Activated T-cell treated with anti-CD3 and anti-CD28 coated beads, Interleukin-2, amount 50 U/mL, for 24 hours (primary cell): ENCODE results near the gene UGT1A9.

Source experiments
- DNase-seq: peaks from one replicate; pipeline ENCODE4 v3.0.0-alpha.2; 2020
- H3K27ac Mint-ChIP-seq: 2 replicates; pipeline ENCODE4 v1.8.0; 2020; ENCODE audit warnings: mild to moderate bottlenecking, mixed read lengths
- H3K27me3 Mint-ChIP-seq: 2 replicates; pipeline ENCODE4 v1.8.0; 2020; ENCODE audit warnings: mixed read lengths
- H3K36me3 Mint-ChIP-seq: 2 replicates; pipeline ENCODE4 v1.8.0; 2020; ENCODE audit warnings: low read depth, mixed read lengths
- H3K4me1 Mint-ChIP-seq: 2 replicates; pipeline ENCODE4 v1.8.0; 2020; ENCODE audit warnings: low read depth, mixed read lengths
- H3K4me3 Mint-ChIP-seq: 2 replicates; pipeline ENCODE4 v1.8.0; 2020; ENCODE audit warnings: mild to moderate bottlenecking, moderate library complexity, mixed read lengths
- H3K9me3 Mint-ChIP-seq: 2 replicates; pipeline ENCODE4 v1.8.0; 2020; ENCODE audit warnings: mixed read lengths

The UGT1A9 gene

DNA sequence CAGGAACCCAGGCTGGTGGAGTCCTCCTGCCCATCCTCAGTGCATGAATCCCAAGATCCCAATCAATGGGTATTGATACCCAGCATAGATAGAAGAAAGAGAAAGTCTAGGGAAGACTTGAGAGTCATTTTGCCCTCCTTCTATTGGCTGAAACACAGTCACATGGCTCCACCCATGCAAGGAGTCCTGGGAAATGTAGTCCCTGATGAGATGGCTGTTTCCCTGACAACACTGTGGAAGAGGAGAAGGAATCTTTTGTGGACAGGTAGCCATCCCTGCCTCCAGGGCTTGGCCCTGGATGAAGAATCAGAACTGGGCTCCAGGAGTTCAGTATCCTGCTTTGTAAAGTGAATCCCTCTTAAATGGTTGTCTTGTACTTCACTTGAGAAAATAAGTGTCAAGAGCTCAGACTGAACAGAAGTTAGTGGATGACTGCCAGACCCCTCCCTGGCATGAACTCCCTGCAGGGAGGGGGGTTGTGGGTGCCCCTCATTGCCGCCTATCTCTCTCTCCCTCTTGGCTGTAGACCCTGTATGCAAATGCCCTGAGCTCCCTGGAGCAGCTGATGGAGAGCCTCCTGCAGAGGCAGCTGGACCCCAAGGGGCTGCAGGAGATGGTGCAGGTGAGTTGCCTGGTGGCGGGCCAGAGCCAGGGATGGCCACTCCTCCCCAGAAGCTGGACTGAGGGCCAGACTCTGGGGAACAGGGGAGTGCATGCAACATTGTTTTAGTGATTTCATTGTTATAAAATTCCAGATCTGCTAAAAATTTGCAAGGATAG, 142.5 kb downstream of the UGT1A9 start:
- Mint-ChIP-seq H3K4me3 (no peak overlapping the region), H3K27me3 (peaks cover 15% of the 10 kb centered on the region), H3K27ac (no peak overlapping the region), H3K9me3 (no peaks in the 10 kb centered on the region), H3K36me3 (no peaks in the 10 kb centered on the region), H3K4me1 (no peaks in the 10 kb centered on the region)
- no peak for DNase-seq

DNA sequence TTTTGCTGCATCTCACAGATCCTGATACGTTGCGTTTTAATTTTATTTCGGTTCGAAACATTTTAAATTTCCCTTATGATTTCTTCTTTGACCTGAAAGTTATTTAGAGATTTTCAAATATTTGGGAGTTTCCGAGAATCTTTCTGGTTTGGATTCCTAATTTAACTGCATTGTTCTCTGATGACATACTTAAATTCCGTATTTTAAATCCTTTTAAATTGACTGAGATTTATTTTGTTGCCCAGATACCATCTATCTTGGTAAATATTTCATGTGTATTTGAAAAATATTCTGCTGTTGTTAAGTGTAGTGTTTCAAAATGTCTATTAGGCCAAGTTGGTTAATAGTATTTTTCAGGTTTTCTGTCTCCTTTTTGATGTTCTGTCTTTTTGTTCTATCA, 144.2 kb downstream of the UGT1A9 start:
- Mint-ChIP-seq H3K36me3 (no peaks in the 10 kb centered on the region), H3K27ac (no peak overlapping the region), H3K9me3 (no peaks in the 10 kb centered on the region), H3K27me3 (peaks cover 6% of the 10 kb centered on the region), H3K4me3 (no peak overlapping the region), H3K4me1 (no peaks in the 10 kb centered on the region)
- no peak for DNase-seq

DNA sequence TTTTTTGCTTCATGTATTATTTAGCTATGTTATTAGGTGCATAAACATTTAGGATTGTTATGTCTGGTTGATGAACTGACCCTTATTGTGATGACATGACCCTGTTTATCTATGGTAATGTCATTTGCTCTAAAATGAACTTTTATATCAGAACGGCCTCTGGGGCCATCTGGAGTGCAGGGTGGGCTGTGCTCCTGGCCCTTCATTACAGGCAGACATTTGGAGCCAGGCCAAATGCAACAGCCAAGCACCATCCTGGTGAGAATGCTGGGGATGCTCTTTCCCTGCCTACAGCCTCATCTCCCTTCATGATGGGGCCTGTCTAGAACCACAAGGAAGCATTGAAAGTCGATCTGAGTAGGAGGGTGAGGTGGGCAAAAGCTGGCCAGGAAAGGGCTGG, 144.6 kb downstream of the UGT1A9 start:
- Mint-ChIP-seq H3K9me3 (no peaks in the 10 kb centered on the region), H3K4me3 (no peak overlapping the region), H3K27ac (no peak overlapping the region), H3K27me3 (peaks cover 6% of the 10 kb centered on the region), H3K4me1 (no peaks in the 10 kb centered on the region), H3K36me3 (no peaks in the 10 kb centered on the region)
- DNase-seq, result no peak

DNA sequence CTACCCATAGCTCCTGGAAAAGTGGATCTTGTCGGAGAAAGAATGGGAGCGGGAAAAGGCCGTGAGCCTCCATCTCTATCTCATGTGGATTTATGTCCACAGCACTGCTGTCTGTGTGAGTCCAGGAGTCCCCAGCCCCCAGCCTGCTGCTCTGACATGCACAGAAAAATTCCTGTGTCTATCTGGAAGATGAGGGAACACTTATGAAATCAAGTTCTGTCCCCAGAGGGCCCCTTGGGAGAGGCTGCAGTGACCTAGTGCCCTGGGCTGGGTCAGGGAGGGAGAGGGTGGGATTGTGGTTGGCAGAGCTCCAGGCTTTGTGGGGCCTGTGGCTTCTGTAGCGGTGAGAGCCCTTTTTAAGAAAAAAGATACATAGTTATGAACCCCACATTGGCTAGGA, 145.1 kb downstream of the UGT1A9 start:
- DNase-seq, result no peak
- Mint-ChIP-seq H3K27ac (no peak overlapping the region), H3K27me3 (peaks cover 6% of the 10 kb centered on the region), H3K4me3 (no peak overlapping the region), H3K36me3 (no peaks in the 10 kb centered on the region), H3K9me3 (no peaks in the 10 kb centered on the region), H3K4me1 (no peaks in the 10 kb centered on the region)

GRCh38 chr2:233817361-233817911, 145.7 kb downstream of the UGT1A9 start:
- peaks cover 2% of the 10 kb centered on the region for H3K27me3 Mint-ChIP-seq
- no peaks in the 10 kb centered on the region for H3K36me3 Mint-ChIP-seq
- H3K4me3 Mint-ChIP-seq, result no peak overlapping the region
- no peak for DNase-seq
- H3K27ac Mint-ChIP-seq, result no peak overlapping the region
- no peaks in the 10 kb centered on the region for H3K4me1 Mint-ChIP-seq
- H3K9me3 Mint-ChIP-seq, result no peaks in the 10 kb centered on the region

DNA sequence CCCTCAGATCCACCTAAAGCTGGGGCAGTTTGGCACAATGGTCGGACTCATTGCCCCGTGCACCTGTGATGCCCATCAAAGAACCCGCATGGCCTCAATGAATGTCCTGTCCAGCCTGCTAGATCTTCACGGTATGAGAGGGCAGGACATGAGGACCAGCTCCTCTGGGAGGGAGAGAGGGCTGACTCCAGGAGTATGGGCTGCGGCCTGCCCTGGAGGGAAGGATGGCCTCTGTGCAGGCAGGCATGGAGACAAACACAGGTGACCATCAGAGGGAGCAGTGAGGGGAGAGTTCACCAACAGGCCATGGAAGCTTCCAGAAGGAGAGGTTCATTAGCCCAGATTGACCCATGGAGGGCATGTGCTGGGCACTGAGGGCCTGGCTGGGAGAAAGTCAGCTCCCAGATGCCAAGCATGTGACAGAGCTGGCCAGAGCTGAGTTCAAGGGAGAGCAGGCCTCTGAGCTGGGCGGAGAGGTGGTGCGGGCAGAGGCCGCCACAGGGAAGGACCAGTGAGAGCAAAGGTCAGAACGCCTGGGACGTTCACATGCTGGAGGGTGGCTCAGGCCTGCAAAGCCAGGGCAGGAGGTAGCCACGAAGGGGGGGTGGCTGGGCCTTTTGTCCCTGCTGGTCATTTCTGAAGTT, 146.4 kb downstream of the UGT1A9 start:
- Mint-ChIP-seq H3K27ac (no peak overlapping the region), H3K4me3 (no peak overlapping the region), H3K4me1 (no peaks in the 10 kb centered on the region), H3K36me3 (no peaks in the 10 kb centered on the region), H3K27me3 (peaks cover 2% of the 10 kb centered on the region), H3K9me3 (no peaks in the 10 kb centered on the region)
- peak; percentile 13 for DNase-seq

DNA sequence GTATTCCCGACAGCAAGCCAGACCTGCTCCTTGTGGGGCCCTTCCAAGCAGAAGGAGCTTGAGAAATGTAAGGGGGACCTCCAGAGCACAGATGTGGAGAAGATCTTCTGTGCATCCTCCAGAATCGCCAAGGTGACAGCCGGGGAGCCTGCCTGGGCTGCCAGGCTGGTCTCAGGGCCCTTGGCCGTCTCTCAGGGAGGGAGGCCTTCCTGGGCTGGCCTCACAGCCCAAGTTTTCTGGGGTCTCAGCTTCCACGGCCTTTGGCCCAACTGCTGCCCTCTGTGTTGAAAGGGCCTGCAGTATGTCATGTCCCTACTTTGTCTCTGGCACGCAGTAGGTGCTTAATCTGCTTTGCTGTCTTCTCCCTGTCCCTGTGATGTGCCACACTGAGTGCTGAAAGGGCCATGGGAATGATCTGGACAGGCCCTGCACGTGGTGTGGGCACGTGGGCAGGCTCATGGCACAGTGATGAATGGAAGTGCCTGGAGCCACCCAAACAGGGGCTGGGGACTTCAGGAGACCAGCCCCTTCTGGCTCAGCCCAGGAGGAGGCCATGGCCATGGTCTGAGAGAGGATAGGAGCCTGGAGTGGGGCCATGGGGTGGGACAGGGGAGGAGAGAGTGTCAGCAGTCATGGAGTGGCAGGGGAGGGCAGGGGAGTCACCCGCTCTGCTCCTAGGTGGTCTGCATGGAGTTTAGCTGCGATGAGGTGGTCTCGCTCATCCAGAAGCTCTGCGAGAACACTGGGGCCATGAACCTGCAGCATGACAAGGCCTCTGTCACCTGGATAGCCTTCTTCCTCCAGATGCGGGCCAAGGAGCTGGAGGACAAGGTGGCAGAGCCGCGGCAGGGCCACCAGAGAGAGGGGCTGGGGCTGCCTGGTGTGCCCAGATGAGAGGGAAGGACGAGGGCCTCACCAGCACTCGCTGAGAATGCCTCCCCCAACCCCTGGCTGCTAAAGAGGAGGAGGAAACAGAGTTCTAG, 147.2 kb downstream of the UGT1A9 start:
- no peaks in the 10 kb centered on the region for H3K9me3 Mint-ChIP-seq
- DNase-seq, result peak; percentile 15
- no peak overlapping the region for H3K4me3 Mint-ChIP-seq
- H3K27me3 Mint-ChIP-seq, result peaks cover 2% of the 10 kb centered on the region
- H3K4me1 Mint-ChIP-seq, result no peaks in the 10 kb centered on the region
- H3K36me3 Mint-ChIP-seq, result no peaks in the 10 kb centered on the region
- H3K27ac Mint-ChIP-seq, result no peak overlapping the region

GRCh38 chr2:233819884-233820773, 148.4 kb downstream of the UGT1A9 start:
- no peaks in the 10 kb centered on the region for H3K27me3 Mint-ChIP-seq
- no peak overlapping the region for H3K4me3 Mint-ChIP-seq
- no peaks in the 10 kb centered on the region for H3K9me3 Mint-ChIP-seq
- no peaks in the 10 kb centered on the region for H3K36me3 Mint-ChIP-seq
- H3K4me1 Mint-ChIP-seq, result no peaks in the 10 kb centered on the region
- H3K27ac Mint-ChIP-seq, result no peak overlapping the region
- no peak for DNase-seq

DNA sequence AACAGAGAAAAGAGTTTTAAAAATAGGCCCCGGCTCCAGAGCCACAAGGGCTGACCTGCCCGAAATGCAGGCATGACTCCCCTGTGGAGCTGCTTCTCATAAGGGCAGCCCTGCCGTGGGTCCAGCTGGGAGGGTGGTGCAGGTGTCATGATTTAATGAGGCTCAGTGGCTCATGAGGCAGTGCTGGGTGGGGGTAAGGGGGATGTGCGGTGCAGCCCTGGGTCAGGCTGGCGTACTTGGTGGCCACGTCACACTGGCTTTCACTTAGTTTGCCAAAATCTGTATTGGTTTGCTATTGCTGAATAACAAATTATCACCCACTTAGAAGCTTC, 149.0 kb downstream of the UGT1A9 start:
- Mint-ChIP-seq H3K4me1 (no peaks in the 10 kb centered on the region), H3K4me3 (no peak overlapping the region), H3K27ac (no peak overlapping the region), H3K9me3 (no peaks in the 10 kb centered on the region), H3K27me3 (peaks cover 3% of the 10 kb centered on the region), H3K36me3 (no peaks in the 10 kb centered on the region)
- DNase-seq, result peak; percentile 5

GRCh38 chr2:233821196-233821595, 149.5 kb downstream of the UGT1A9 start:
- no peaks in the 10 kb centered on the region for H3K4me1 Mint-ChIP-seq
- H3K27me3 Mint-ChIP-seq, result peaks cover 4% of the 10 kb centered on the region
- H3K27ac Mint-ChIP-seq, result no peak overlapping the region
- H3K4me3 Mint-ChIP-seq, result no peak overlapping the region
- no peaks in the 10 kb centered on the region for H3K9me3 Mint-ChIP-seq
- DNase-seq, result no peak
- no peaks in the 10 kb centered on the region for H3K36me3 Mint-ChIP-seq

DNA sequence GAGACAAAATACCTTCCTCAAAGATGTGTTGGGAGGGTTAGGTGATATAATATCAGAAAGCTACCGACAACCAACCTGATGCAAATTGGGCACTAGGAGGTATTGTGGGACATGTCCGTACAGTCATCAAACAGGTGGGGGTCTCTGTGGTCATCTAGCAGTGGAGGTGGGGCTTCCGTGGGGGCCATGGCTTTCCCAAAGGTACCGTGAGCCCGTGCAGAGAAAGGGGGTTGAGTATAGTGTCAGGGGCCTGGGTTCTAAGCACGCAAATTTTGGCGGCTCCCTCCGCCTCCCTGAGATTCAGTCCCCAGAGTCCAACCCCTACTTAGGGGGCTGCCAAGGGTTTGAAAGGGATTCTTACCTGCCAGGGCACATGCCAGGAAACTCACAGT, 150.0 kb downstream of the UGT1A9 start:
- H3K9me3 Mint-ChIP-seq, result no peaks in the 10 kb centered on the region
- DNase-seq, result no peak
- H3K27ac Mint-ChIP-seq, result no peak overlapping the region
- H3K4me3 Mint-ChIP-seq, result no peak overlapping the region
- peaks cover 6% of the 10 kb centered on the region for H3K27me3 Mint-ChIP-seq
- no peaks in the 10 kb centered on the region for H3K4me1 Mint-ChIP-seq
- H3K36me3 Mint-ChIP-seq, result no peaks in the 10 kb centered on the region

- no peak overlapping the region for H3K27ac Mint-ChIP-seq
- no peak for DNase-seq
- no peak overlapping the region for H3K4me3 Mint-ChIP-seq
- H3K9me3 Mint-ChIP-seq, result no peaks in the 10 kb centered on the region
- no peaks in the 10 kb centered on the region for H3K4me1 Mint-ChIP-seq
- H3K27me3 Mint-ChIP-seq, result peaks cover 6% of the 10 kb centered on the region
- H3K36me3 Mint-ChIP-seq, result no peaks in the 10 kb centered on the region
Measured at GRCh38 chr2:233822101-233822771, 150.5 kb downstream of the UGT1A9 start.
